ENCODE data around the gene VDAC1.
"Not testable (repeated sequence)": the region's sequence is repeated elsewhere in the genome, so short reads cannot be mapped to it uniquely, and the experiment has no call there.

VDAC1 gene

GRCh38 chr5:133994297-133994989, 10.3 kb downstream of the VDAC1 start:
- no peak for DNase-seq

- DNase-seq, result no peak
These were observed 11.4 kb downstream of the VDAC1 start for GRCh38 chr5:133993185-133993936.

DNA sequence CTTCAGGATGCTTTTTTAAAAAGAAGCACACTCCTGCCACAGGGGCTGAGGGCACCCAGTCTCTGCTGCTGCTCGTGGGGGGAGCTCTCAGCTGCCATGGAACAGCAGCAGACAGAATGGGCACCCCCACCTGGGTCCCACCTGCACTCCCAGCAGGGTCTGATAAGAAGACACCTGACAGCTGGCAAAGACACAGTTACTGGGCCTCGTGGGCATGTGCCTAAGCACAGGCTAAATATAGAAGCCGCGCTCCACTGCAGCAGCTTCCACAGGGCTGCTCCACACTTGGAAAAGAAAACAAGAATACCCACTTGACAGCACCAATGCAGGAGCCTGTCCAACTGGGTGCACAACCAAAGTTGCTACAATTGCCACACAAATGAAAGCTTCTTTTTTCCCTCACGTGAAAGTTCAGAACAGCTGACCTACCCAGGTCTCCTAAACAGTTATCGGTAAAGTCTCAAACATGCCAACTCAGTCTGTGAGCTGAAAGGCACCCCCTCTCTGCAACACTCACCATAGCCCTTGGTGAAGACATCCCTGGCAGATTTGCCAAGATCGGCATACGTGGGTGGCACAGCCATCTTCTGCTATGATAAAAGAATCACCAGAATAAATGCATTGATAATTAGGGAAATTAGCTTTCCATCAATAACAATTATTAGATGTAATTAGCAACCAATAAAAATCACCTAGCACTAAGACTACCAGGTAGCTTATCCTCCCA, 12.2 kb downstream of the VDAC1 start:
- DNase-seq, result no peak

DNA sequence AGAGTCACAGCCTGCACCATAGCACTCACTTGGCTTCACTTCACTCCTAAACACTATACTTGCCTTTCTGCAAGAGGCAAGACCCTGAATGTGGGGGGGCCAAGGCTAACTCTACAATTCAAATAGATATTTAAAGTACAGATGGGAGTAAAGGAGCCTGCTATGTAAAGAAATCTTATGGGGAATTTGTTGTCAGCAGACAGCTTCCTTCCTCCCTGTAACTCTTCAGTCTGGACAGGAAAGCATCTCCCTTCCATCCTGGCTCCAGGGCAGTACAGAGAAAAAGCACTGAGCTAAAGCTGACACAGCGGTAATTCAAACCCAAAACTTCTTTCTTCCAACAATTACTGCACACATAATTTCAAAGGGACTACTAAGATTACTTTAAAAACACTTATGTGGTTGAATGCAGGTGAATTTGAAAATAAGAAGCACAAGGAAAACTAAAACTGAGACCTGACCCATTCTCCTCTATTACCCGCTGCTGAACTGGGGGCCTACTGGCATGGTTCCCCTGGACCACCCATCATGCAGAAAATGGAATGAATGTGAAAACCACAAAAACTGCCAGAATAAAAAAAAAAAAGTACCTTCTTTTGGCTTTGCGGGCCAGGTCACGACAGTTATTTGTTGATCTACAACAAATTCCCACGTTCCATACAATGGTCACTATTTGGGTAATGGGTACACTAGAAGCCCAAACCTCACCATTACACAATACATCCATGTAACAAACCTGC, 13.4 kb downstream of the VDAC1 start:
- no peak for DNase-seq

- no peak for DNase-seq
These were observed 14.4 kb downstream of the VDAC1 start for GRCh38 chr5:133990396-133990795.

GRCh38 chr5:133985540-133986180, 19.1 kb downstream of the VDAC1 start:
- DNase-seq, result no peak

DNA sequence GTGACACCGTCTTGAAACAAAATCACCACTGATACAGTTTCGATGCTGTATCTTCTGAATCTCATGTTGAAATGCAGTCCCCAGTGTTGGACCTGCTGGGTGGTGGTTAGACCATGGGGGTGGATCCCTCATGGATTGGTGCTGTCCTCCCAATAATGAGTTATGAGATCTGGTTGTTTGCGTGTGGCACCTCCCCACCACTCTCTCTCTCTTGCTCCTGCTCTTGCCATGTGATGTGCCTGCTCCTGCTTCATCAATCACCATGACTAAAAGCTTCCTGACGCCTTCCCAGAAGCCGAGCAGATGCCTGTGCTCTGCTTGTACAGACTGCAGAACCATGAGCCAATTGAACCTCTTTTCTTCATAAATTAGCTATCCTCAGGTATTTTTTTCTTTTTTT, 21.1 kb downstream of the VDAC1 start:
- no peak for DNase-seq

GRCh38 chr5:133981714-133982113, 23.1 kb downstream of the VDAC1 start:
- DNase-seq, result no peak

GRCh38 chr5:133980652-133981051, 24.1 kb downstream of the VDAC1 start:
- no peak for DNase-seq

- no peak for DNase-seq
These were observed 25.8 kb downstream of the VDAC1 start for GRCh38 chr5:133978943-133979342.

DNA sequence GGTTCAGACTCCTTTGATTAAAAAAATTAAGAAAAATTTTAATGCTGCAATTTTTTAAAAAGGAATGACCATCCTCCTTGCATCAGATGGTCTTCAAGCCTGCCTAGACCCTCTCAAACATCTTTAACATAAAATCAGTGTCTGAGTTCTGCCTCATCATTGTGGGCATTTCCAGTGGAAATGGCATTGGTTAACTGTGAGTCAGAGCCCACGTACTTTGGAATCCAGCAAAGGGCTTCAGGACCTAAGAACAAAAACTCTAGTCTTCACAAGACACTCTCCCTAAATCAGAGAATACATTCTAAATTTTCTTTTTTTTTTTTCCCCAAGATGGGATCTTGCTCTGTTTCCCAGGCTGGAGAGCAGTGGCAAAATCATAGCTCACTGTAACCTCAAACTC, 26.9 kb downstream of the VDAC1 start:
- DNase-seq, result no peak

DNA sequence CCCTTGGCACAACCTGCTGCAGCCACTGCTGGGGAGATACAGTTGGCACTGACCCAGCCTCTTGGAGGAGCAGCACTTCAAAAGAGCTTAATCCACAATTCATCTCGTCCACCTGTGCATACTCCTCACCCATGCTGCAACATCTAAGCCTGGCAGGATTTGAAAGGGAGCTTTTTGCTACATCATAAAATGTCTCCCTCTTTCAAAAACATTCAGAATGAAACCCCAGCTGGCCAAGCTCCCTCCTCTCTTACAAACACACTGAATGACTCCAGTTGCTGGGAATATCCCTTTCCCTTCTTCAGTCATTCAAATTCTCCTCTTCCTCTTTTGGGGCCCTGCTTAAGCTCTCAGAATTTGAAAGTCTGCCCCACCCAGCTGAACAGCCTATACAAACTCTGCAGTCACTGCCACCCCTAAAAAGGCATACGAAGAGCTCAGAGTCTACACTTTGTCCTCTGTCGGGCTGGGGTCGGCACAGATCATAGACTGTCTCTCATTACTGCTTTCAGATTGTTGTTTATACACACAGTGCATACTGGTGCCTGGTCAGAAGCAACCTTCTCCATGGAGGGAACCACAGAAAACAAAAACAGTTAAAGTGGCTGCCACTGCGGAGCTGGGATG, 27.5 kb downstream of the VDAC1 start:
- DNase-seq, result no peak

GRCh38 chr5:133975546-133975945, 29.2 kb downstream of the VDAC1 start:
- DNase-seq, result not testable (repeated sequence)

- no peak for DNase-seq
These were observed 30.6 kb downstream of the VDAC1 start for GRCh38 chr5:133974142-133974541.

DNA sequence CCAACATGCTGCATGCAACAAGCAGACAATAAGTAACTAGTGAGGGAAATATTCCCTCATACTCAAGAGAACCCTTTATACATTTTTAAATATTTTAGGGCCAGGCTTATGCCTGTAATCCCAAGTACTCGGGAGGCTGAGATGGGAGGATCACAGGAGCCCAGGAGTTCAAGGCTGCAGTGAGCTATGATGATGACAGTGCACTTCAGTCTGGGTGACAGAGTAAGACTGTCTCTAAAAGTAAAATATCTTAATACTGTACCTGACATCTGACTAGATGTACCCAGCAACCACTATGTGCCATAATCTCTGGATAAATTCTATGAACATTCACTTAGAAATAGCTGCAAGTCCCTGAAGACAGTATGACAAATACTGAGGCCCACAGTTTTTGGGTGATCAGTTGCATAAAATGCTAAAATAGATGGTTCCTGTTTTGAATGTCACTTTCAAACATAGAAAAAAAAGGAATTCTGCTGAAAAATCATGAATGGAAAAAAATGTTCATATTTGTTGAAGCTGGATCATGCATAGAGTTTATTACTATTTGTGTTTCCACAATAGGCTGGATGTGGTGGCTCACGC, 34.4 kb downstream of the VDAC1 start:
- no peak for DNase-seq

- DNase-seq, result peak in 1 of 2 donors; percentile 3
These were observed 35.0 kb downstream of the VDAC1 start for GRCh38 chr5:133969654-133970324.

DNA sequence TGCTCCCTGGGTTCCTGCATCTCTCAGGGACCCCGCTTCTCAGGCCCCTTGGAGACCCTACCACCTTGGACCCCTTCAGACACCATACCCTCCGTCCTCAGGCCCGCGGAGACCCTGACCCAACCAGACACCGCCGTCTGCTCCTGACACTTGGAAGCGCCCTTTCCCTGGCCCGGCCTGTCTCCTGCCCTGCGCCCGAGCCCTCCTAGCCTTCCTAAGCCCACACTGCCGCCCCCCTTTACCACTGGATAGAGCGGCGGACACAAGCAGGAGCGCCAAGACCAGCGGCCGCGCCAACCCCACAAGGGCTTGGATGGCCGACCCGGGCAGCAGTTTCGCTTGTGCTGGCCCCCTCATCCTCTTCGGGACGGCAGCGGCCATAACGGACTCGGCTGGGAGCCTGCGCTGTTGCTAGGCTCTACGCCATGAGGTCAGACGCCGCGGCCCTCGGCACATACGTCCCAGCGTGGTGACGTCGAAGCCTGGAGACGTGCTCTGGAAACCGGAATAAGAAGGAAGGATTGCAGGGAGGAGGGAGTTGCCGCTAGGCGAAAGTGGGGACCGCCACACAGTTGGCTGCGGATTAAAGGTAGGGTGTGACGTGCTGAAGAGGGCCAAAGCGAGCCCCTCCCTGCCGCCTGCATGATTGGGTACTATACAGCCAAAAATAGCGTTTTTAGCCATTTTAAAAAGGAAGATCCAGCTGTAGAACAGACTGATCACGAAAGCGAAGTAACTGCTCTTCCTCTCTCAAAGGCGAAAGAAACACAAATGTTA, 36.4 kb downstream of the VDAC1 start, which contains the start of gene C5orf15:
Gene C5orf15 (minus strand): TSS at position 422 of the 777 bp plus-strand sequence. CDS start 41 bp downstream, at position 381.
- peak; percentile 90 to 93 for DNase-seq

DNA sequence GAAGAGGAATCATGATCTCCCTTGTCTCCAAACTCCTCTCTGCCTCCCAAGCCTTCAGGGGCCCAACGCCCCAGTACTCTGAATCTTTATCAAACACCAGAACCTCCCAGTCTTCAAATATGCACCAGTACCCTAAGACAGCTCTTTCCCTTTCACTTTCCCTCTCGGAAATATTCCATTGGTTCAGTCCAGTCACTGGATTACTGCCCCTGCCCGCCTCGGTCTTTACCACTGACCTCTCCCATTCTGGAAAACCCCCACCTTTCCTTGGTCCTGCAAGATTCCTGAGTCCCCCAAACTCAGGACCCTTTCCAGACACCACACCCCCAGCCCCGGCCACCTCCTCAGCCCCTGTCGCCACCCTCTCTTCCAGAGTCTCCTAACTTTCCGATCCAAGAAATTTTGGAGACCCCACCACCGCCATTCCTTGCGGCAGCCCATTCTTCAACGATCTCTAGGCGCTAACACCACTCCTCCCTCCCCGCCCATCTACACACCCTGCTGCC, 37.0 kb downstream of the VDAC1 start:
- DNase-seq, result peak in 1 of 2 donors; percentile 40

- DNase-seq, result no peak
These were observed 37.7 kb downstream of the VDAC1 start for GRCh38 chr5:133967124-133967523.

DNA sequence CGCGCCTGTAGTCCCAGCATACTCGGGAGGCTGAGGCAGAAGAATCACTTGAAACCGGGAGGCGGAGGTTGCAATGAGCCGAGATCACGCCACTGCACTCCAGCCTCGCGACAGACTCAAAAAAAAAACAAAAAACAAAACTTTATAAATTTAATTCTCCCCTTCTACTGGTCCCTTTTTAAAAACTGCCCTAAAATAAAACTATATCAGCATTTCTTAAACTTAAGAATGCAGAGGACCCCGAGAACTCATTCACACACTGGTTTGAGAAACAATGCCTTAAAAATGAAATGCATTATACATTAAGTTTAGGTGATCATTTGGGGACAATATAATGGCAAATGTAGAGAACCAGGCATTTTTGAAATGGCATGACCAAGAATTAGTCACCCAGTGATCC, 38.7 kb downstream of the VDAC1 start:
- DNase-seq, result no peak
